ENCODE data around the gene NEK5.

The NEK5 gene

DNA sequence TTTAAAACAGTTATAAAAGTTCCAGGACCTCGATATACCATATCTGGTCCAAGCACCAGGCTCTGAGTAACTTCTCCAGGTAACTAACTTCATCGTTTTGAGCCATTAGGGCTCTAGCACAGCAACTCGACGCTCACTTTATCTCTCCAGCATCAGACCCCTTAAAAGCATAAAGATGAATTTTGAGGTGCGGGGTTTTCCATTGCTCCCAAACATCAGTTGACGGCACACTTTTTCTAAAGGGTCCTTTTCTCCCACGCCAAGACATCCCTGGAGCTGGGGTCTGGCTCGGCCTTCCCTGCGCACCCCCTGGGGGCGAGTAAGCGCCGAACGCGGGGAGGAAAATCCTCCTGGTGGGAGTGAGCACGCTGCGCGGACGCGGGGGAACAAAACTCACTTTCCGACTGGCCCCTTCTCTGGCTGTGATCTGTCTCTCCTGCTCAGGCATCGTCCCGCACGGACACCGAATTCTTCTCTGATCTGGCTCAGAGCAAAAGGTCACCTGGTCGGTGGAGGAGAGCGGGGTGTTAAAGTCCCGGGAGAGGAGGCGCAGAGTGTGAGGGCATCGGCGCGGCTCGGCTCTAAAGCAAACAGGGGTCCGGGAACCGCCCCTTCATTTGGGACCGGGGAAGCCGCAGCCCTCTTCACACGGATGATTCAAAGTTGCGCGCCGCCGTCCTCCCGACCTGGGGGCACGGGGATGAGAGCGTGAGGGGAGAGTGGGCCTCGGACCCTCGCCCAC is 117.8 kb downstream of the NEK5 start, which contains the start of gene ATP7B:
Gene ATP7B, minus strand, starts transcription at position 561 of the 742 bp plus-strand sequence. Its CDS starts 113 bp downstream, at position 448.
- DNase-seq (peak; percentile 27), ATAC-seq (no peak)

DNA sequence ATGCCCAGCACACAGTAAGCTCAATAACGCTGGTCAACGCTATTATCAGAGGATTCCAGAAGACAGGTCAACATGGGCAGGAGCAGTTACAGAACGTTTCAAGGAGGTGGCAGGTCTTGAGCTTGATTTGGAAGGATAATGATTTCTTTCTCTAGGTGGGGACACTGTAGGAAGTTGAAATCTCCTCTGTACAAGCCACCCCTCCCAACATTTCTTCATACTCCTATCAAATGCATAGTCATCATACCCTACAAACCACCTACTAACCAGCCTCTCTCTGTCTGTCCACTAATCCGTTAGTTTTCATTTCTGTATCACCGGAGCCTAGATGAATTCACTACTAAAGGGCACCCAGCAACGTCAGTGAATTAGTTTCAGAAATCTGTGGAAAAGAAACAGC is 118.9 kb downstream of the NEK5 start:
- ATAC-seq = no peak
- DNase-seq = no peak

DNA sequence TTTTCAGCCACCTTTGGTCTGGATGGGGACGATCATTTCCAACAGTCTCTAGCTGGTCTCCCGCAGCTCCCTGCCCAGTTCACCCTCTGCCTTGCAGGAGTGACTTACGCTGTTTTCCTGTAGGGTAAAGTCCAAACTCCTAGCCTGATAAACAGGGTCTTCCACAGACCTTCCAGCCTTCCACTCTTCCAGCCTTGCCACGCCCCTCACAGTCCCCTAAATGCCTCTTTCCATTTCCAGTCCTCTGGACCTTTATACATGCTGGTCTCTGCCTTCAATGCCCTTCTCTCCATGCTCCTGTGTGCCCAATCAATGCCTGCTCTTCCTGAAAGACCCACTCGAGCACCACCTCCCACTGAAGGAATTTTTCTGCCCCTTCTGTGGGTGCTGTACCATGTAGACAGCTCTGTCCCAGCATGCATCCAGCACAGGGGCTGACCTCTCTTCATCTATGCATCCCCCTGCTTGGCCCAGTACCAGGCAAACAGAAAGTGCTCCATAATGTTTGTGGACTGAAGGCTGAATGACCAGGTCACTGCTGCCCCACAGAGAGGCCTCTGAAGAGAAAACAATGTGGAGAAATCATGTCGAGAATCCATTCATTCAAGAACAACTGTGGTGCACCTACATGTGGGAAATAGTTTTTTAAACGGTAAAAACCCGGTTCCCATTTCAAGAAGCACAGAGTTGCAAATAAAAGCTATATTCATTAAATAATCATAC is 122.2 kb downstream of the NEK5 start:
- no peak for ATAC-seq
- DNase-seq = no peak

DNA sequence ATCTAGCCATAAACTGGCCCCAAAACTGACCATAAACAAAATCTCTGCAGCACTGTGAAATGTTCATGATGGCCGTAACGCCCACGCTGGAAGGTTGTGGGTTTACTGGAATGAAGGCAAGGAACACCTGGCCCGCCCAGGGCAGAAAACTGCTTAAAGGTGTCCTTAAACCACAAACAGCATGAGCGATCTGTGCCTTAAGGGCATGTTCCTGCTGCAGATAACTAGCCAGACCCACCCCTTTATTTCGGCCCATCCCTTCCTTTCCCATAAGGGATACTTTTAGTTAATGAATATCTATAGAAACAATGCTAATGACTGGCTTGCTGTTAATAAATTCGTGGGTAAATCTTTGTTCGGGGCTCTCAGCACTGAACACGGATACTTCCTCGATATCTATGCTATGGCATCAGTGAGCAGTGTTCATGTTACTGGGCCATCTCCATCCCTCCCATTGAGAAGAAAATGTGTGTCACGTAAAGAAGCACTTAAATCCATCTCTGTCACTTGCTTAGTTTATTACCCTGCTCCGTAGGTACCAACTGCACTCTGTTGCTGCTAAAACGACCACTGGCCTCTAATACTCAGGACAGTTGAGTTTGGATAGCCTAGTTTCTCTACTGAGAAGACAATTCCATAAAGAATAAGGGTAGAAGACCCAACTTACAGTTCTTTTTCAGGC is 122.9 kb downstream of the NEK5 start:
- DNase-seq (no peak), ATAC-seq (no peak)

DNA sequence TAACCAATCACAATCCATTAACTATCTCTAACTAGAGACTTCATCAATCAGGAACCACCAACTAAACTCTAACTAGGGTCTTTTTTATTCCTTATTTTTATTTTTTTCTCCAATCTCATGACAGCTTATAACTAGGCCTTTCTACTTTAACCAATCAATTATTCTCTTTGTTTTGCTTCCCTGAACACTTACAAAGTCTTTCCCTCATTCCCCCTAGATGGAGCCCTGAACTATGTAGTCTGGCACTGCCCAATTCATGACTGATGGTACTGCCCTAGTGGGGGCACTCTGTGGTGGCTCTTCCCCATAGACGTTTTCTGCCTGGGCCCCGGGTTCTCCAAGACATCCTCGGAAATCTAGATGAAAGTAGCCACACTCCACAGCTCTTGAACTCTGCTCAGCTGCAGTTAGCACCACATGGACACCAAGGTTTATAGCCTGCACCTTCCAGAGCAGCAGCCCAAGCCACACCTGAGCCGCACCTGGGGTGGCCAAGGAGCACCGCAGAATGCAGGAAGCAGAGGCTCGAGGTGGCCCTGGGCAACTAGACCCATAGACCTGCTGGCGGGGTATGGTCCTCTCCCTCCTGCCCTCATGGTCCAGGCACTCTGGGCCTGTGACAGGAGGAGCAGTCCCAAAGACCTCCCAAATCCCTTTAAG is 124.2 kb downstream of the NEK5 start:
- DNase-seq = no peak
- ATAC-seq = no peak

DNA sequence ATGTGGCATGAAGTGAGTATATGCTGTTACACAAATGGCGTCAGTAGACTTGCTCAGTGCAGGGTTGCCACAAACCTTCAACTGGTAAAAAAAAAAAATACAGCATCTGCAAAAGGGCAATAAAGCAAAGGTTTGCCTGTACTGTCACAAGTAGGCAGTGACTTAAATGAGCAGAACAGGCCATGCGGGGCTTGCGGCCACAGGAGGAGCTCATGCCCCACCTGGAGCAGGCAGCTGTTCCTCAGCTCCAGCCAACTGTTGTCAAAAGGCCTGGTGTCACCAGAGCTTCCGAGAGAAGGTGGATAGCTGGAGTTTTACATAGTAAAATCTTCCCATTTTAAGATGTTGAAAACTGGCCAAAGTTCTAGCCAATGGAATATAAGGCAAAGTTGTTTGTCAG is 125.3 kb downstream of the NEK5 start:
- ATAC-seq = no peak
- no peak for DNase-seq

DNA sequence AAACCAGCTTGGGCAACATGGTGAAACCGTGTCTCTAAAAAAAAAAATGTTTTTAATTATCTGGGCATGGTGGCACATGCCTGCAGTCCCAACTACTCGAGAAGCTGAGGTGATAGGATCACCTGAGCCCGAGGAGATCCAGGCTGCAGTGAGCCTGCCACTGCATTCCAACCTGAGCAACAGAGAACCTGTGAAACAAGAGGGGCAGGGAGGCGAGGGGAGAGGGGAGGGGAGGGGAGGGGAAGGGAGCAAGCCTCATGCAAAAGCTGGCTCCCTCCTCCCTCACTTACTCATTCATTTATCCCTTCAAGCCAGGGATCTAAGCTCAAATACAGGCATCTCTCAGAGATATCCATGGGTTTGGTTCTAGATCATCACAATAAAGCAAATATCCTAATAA is 126.5 kb downstream of the NEK5 start:
- ATAC-seq (no peak), DNase-seq (no peak)

DNA sequence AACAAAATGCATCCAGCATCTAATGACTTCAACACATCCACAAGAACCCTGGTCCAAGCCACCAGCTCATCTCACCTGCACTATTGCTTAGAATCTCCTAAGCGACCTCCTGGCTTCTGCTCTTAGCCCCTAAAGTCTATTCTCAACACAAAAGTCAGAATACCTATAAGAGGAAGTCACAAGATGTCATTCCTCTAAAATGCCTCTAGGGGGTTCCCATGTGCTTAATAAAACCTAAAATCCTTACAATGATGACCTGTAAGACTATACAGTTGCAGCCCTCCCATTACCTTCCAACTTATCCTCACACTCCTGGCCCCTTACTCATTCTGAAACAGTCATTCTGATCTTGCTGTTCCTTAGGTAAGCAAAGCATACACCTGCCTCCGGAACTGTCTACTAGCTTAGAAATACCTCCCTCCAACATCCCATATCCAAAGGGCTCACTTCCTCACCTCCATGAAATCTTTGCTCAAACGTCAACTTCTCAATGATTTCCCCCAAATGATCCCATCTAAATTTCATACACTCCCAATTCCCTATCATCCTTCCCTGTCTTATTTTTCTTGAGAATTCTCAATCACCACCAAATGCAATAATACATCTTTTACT is 127.6 kb downstream of the NEK5 start:
- DNase-seq (no peak), ATAC-seq (peak; percentile 40)

DNA sequence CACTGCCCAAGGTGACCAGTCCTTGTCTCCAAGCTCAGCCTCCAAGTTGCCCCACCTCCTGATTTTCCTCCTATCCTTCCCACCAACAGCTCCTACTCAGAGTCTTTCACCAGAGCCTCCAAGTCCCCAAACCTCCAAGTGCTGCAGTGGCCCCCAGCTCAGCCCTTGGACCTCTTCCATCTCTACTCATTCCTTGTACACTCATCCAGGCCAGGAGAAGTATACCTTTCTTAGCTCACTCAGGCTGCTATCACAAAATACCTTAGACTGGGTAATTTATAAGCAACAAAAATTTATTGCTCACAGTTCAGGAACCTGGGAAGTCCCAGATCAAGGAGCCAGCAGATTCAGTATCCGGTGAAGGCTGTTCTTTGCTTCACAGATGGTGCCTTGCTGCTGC is 129.0 kb downstream of the NEK5 start:
- ATAC-seq = no peak
- DNase-seq = no peak

DNA sequence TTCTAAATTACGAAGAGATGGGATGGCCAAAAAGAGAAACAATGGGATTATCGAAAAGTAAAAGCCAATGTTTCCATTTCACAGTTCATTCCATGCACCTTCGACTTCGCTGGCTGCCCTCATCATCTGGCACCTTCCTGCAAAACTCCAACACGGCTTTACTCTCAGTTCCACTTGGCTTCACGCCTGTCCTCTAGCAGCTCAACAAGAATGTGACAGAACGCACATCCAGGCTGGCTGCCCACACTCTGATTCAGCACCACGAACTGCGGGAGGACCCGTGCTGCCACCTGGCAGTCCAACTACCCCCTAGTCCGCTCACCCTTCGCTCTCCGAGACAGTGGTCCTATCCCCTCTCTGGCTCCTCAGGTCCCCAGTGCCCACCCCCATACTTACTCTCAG is 129.4 kb downstream of the NEK5 start:
- ATAC-seq = no peak
- DNase-seq = no peak

DNA sequence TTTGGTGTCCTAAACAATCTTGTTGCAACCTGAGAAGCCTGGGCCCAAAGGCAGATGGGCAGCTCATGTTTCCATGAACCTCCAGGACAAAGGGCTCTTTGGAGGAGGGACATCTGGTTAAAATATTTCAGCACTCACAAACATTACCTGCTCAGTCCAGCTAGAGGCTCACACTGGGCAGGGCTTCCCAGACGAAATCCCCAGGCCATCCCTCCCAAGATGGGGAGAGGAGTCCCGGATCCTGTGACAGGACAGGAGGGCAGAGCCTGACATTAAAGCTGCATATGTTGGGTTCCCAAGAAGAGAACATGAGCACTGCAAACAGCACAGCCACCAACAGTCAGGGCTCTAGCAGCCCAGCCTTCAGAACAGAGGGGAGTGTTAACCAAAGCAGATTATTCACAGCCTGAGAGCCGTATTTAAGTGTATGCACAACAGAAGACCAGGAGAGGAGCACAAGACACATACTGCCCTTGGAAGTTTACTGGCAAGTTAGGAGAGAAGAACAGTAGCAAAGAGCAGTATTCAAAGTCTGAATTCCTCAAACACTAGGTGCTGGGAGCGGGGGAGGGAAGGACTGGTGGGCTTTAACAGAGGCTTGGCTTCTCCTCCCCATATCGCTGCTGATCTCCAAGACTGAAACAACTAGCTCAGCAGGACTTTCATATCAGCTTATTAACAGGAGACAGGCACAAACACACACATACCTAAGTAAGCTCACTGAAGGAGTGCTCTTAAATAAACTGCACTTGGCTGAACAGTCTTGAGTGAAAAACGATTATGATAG is 130.0 kb downstream of the NEK5 start:
- ATAC-seq (no peak), DNase-seq (no peak)

DNA sequence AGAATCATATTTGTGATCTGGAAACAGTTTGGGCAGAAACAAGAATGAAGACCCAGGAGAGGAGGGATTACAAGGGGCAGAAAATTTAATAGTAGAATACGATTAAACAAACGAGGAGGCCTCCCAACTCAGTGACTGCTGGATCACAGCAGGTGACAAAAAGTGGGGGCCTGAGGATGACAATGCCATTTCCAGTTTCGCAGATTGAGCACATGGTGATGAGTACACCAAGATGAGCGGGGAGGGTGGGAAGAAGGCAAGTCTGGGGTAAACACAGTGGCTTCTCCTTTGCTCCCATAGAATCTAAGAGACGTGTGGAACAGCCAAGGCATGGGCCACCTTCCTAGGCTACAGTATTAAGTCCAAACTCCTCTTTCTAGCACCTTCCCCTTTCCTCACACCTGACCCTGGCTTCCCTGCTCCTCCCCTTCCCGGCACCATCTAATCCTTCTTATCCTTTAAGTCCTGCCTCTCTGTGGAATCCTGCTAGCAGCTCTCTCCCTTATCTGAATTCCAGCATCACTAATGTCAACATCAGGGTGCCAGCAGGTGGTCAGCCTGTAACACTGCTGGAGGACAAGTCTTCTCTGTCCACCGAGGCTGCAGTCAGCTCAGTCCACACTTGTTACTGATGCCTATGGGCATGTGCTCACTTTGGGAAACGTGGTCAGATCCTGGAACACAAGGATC is 131.1 kb downstream of the NEK5 start:
- DNase-seq (no peak), ATAC-seq (no peak)

DNA sequence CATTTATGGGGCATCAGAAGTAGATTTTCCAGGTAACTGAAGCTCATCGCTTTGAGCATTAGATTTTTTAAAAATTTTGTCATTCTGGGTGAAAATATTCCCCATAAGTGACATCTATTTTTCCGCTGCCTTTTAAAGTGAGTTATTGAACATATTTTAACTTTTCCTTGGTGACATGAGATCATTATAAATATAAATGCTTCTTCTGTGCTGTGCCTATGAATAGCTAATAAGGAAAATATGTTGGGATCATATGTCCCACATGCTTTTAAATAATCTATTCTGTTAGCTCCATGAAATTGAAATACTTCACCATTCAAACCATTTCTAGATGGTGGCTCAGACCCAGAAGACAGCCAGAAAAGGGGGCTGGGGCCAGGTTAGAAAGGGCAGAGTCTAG is 131.7 kb downstream of the NEK5 start:
- no peak for DNase-seq
- ATAC-seq = no peak

DNA sequence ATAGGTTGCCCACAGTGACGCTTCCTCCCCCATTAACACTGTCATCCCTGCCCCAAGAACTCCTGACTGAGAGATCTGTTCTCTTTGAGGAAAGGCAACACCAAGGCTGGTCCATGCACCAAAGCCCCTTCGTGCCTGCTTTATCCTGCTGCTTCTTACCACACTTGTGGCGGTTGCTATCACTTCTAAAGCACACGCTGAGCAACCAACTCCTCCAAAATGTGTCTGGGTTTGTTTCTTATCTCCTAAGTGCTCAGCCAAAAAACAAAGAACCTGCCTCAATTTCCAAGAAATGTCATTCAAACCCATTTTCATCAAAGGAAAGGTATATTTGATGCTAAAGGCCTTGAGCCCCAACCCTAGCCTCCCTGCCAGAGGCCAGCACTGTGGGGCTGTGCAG is 132.2 kb downstream of the NEK5 start:
- no peak for ATAC-seq
- DNase-seq = no peak

DNA sequence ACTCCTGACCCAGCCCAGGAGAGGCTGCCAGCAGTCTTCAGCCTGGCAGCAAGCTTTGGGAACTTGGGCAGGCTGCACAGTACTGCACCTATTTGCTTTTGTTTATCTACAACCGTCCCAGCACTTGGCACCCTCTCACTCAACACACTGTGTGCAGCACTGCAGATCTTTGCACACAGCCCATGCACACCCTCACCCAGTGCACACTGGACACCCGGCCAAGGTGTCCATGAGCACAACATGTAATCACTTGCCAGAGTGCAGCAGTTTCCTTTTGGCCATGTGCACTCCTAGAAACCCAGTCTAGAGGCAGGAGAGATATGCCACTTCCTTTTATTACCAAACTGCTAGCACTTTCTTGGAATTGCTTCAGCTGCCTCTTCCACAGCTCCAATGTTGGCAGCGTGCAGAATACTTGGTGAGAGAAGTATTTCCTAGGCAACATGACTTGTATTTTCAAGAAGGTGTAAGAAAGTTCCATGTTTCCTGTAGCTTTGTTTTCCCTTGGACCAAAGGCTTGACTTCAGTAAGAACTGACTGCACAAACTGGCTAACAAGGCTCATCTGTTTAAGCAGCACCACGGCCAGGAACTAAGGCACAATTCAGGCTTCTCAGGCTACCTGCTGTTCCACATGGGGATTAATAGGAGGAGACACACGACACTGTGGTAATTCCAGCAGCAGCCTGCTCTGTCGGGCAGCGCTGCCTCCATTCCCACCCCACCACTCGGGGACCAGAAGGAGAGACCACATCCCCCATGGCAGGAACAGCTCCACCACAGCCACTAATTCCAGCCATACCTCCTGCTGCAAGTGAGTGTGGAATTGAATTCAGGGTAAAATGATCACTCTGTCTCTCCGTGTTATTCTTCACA is 133.0 kb downstream of the NEK5 start:
- DNase-seq = no peak
- ATAC-seq = no peak

DNA sequence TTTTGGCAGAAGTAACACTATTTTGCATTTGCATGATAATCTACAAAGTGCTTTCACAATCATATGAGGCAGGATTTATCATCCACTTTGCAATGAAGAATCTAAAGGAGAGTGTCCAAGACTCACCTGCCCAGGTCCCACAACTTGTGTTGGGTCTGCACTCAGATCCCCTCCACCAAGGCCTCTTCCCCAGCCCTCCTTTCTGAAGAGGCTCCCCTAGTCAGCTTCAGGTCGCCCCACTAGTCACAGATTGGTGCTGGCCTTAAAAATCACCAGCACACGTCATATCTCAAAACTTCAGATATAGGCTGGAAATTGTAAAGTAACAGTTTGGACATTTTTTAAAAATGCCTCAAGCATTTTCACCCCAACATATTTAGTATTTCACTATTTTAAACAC is 135.2 kb downstream of the NEK5 start:
- ATAC-seq (no peak), DNase-seq (no peak)

DNA sequence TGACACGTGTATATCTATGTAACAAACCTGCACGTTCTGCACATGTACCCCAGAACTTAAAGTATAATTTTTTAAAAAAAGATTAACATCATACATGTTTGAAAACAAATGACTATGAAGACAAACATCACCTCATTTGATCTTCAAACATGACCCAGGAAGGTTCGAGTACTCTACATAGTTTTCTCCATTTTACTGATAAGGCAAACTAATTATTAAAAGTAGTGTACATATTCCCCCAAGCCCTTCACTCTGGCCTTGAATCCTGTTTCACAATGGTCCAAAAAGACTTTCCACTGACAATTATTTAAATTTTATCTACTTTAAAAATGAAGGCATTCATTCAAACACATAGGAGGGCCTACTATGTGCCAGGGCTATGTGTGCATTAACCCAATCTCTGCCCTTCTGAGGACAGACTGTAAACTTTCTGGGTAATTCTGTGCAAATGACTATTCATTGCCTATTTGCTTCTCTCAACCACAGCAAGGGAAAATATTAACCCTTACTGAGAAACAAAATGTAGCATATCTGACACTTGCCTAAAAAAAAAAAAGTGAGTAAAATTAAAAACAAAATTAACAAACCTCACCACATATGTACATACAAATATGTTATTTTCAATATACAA is 139.8 kb downstream of the NEK5 start:
- ATAC-seq (no peak), DNase-seq (no peak)
